ENCODE data around the gene MUC12. TPM values are rescaled to one million over a fixed set of nuclear protein-coding genes. Genes with fewer than 3 reads are reported as not detected.
A peak's percentile ranks its signal among the peaks of the same experiment; 100 is the strongest.

The MUC12 gene
- total and polyA plus RNA-seq, 2 donors from 2014 or later = 3.8 TPM; not detected in 1

DNA sequence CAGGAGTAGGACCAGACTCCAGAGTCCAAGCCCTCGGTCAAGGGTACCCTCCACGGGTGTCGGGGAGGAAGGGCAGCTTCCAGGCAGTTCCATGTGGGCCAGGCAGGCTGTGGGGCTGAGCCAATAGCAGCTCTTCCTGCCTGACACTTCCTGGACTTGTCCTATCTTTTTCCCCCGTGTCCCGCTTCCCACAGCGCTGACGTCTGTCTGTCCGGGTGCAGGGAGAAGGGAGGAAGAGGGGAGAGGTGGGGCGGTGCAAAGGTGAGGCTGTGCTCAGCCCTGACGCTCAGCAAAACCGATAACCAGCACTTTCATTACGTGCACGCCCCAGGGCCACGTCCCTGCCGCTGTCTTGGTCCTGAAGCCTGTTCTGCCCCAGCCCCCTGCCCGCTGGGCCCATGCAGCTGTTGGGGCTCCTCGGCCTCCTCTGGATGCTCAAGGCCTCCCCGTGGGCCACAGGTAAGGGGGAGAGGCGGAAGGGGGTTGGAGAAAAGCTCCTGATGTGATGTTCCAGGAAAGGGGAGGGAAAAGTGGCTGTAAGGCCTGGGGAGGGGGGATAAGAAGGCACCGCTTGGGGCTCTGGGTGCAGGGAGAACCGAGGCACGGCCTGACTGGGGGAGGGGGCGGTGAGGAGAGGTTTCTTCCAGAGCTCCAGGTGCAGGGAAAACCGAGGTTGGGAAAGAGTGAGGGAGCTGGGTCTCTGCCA, 20.0 kb upstream of the MUC12 start, which contains the start of gene MUC3A:
Gene MUC3A, plus strand, starts transcription at position 308 of the 706 bp plus-strand sequence. Its CDS starts 91 bp downstream, at position 399.
- DNase-seq (no peak), FAIRE-seq (no peak)
- Histone ChIP-seq H3K4me3 (ENCODE audit: low read length in 3 of 3) (no peak within 1 kb of the TSS), H3K36me3 (ENCODE audit: control insufficient read depth in 2 of 3, insufficient read depth in 3 of 3, low read length in 3 of 3) (no peaks in the 10 kb centered on the region), H3K27ac (ENCODE audit: low read depth in 2 of 2, low read length in 2 of 2) (no peak within 1 kb of the TSS), H3K9me3 (ENCODE audit: control insufficient read depth in 2 of 3, insufficient read depth in 1 of 3, low read length in 3 of 3) (no peaks in the 10 kb centered on the region), H3K27me3 (ENCODE audit: control insufficient read depth, insufficient read depth, low read length) (no peaks in the 10 kb centered on the region), H3K4me1 (ENCODE audit: control insufficient read depth in 2 of 3, insufficient read depth in 2 of 3, low read depth in 1 of 3, low read length in 3 of 3) (no peaks in the 10 kb centered on the region), H3K9ac (ENCODE audit: low read length in 3 of 3) (no peak within 1 kb of the TSS)
- intact Hi-C loops (cut with DNase I) = no loop called here
- TF ChIP-seq, protein P1, sequence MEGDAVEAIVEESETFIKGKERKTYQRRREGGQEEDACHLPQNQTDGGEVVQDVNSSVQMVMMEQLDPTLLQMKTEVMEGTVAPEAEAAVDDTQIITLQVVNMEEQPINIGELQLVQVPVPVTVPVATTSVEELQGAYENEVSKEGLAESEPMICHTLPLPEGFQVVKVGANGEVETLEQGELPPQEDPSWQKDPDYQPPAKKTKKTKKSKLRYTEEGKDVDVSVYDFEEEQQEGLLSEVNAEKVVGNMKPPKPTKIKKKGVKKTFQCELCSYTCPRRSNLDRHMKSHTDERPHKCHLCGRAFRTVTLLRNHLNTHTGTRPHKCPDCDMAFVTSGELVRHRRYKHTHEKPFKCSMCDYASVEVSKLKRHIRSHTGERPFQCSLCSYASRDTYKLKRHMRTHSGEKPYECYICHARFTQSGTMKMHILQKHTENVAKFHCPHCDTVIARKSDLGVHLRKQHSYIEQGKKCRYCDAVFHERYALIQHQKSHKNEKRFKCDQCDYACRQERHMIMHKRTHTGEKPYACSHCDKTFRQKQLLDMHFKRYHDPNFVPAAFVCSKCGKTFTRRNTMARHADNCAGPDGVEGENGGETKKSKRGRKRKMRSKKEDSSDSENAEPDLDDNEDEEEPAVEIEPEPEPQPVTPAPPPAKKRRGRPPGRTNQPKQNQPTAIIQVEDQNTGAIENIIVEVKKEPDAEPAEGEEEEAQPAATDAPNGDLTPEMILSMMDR (IDR thresholded peaks at IDR 0.05; ENCODE audit: borderline replicate concordance, extremely low read depth, insufficient read depth) = no peak

DNA sequence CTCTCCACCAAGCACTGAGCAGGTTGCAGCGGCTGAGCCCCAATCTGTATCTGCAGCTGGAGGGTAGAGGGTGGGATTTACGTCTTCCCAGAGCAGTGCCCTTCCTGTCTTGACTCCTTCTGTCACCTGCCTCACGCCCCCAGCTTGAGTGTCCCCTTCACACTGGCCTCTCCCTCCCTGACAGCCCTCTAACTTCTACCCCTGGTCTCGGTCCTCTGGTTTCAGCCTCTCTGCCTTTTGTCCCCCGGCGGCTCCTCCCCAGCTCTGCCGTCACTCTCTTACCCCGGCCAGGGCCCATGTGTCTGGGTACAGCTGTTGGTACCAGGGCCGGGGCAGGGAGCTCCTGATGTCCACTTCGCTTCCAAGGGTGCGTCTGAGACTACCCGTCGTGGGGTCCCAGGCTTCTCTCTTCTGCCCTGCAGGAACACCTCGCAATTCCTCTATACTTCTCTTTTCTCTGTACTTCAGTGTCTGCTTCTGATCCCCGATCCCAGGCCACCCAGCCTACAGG, 19.4 kb upstream of the MUC12 start:
- Histone ChIP-seq H3K4me3 (ENCODE audit: low read length in 3 of 3) (no peak overlapping the region), H3K27ac (ENCODE audit: low read depth in 2 of 2, low read length in 2 of 2) (no peak overlapping the region), H3K36me3 (ENCODE audit: control insufficient read depth in 2 of 3, insufficient read depth in 3 of 3, low read length in 3 of 3) (no peaks in the 10 kb centered on the region), H3K9ac (ENCODE audit: low read length in 3 of 3) (no peak overlapping the region), H3K4me1 (ENCODE audit: control insufficient read depth in 2 of 3, insufficient read depth in 2 of 3, low read depth in 1 of 3, low read length in 3 of 3) (no peaks in the 10 kb centered on the region), H3K9me3 (ENCODE audit: control insufficient read depth in 2 of 3, insufficient read depth in 1 of 3, low read length in 3 of 3) (no peaks in the 10 kb centered on the region), H3K27me3 (ENCODE audit: control insufficient read depth, insufficient read depth, low read length) (no peaks in the 10 kb centered on the region)
- peak in 1 of 5 donors; percentile 73 for DNase-seq
- TF ChIP-seq, protein P1 (IDR thresholded peaks at IDR 0.05; ENCODE audit: borderline replicate concordance, extremely low read depth, insufficient read depth) = no peak
- intact Hi-C loops (cut with DNase I) = no loop called here
- no peak for FAIRE-seq

DNA sequence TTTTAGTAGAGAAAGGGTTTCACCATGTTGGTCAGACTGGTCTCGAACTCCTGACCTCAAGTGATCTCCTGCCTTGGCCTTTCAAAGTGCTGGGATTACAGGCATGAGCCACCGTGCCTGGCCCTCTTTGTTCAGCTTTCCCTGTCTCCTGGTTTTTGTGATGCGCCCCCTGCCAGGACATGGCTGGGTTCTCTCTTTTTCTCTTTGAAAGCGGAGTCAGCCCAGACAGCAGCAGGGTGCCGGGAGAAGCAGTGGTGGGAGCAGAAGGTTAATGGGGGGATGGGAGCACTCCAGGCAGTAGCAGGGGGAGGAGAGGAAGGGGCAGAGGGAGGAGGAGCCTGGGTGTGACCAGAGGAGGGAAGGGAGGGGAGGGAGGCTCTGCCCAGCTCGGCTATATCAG, 18.2 kb upstream of the MUC12 start:
- DNase-seq (peak in 3 of 5 donors; percentile 29 to 56 (median 47)), FAIRE-seq (no peak)
- H3K4me1 ChIP-seq (ENCODE audit: control insufficient read depth in 2 of 3, insufficient read depth in 2 of 3, low read depth in 1 of 3, low read length in 3 of 3) = no peaks in the 10 kb centered on the region
- H3K36me3 ChIP-seq (ENCODE audit: control insufficient read depth in 2 of 3, insufficient read depth in 3 of 3, low read length in 3 of 3) = no peaks in the 10 kb centered on the region
- H3K27ac ChIP-seq (ENCODE audit: low read depth in 2 of 2, low read length in 2 of 2) = no peak overlapping the region
- no peak overlapping the region for H3K9ac ChIP-seq (ENCODE audit: low read length in 3 of 3)
- no peaks in the 10 kb centered on the region for H3K27me3 ChIP-seq (ENCODE audit: control insufficient read depth, insufficient read depth, low read length)
- no peak overlapping the region for H3K4me3 ChIP-seq (ENCODE audit: low read length in 3 of 3)
- H3K9me3 ChIP-seq (ENCODE audit: control insufficient read depth in 2 of 3, insufficient read depth in 1 of 3, low read length in 3 of 3) = no peaks in the 10 kb centered on the region
- intact Hi-C loops (cut with DNase I) = no loop called here
- TF ChIP-seq, protein P1 (IDR thresholded peaks at IDR 0.05; ENCODE audit: borderline replicate concordance, extremely low read depth, insufficient read depth) = no peak

All from kidney (tissue), 14 donors.